PC-3 (cell line): ENCODE measurements around the gene SSTR5. TPM values are rescaled to one million over a fixed set of nuclear protein-coding genes. Genes with fewer than 3 reads are reported as not detected.

Experiments
- ATAC-seq: fragments of 200-7000 bp; cut with Tn5 transposase; 2 replicates; pipeline ENCODE4 v1.9.1; 2020; ENCODE audit warnings: mild to moderate bottlenecking, moderate library complexity
- BruUV-seq: library from RNA; stranded (reverse); fragments of 400-500 nt; replicated peaks from 2 replicates; lab custom pipeline; 2021; lab: Mats Ljungman, UMichigan
- CTCF ChIA-PET: fragments of 300-600 bp; sonication (Branson Sonifier 250); formaldehyde crosslinking; loops from one replicate; lab custom pipeline; 2022; ENCODE audit warnings: antibody characterized with exemption; lab: Charles Lee
- POLR2A ChIA-PET: fragments of 300-600 bp; sonication (Branson Sonifier 250); formaldehyde crosslinking; loops from one replicate; lab custom pipeline; 2022; ENCODE audit warnings: antibody characterized with exemption; ENCODE audit not compliant: unreplicated experiment; lab: Charles Lee
- DNase-seq: peaks from one replicate; pipeline ENCODE4 v3.0.0-alpha.2; 2015
- H2AFZ ChIP-seq: fragments of 300-600 bp; sonication (generic); 2 replicates; pipeline ENCODE4 v1.6.0; 2016; ENCODE audit warnings: antibody characterized with exemption, low read length
- H3F3A ChIP-seq: fragments of 300-600 bp; sonication (generic); one replicate; pipeline ENCODE4 v1.6.0; 2017; ENCODE audit warnings: antibody characterized with exemption, low read length, control low read depth, mild to moderate bottlenecking; ENCODE audit not compliant: unreplicated experiment
- H3K27ac ChIP-seq: fragments of 300-600 bp; sonication (generic); 2 replicates; pipeline ENCODE4 v1.5.1; 2016; ENCODE audit warnings: mild to moderate bottlenecking, low read length
- H3K27me3 ChIP-seq: fragments of 300-600 bp; sonication (generic); 2 replicates; pipeline ENCODE4 v1.6.1; 2016; ENCODE audit warnings: low read length, mixed read lengths
- H3K36me3 ChIP-seq: fragments of 300-600 bp; sonication (generic); 2 replicates; pipeline ENCODE4 v1.6.1; 2016; ENCODE audit warnings: low read depth, mixed run types, low read length, mixed read lengths
- H3K4me1 ChIP-seq: fragments of 300-600 bp; sonication (generic); 2 replicates; pipeline ENCODE4 v1.5.1; 2016; ENCODE audit warnings: low read length; ENCODE audit not compliant: insufficient read depth
- H3K4me2 ChIP-seq: fragments of 300-600 bp; sonication (generic); 2 replicates; pipeline ENCODE4 v1.6.0; 2016; ENCODE audit warnings: low read length
- H3K4me3 ChIP-seq: fragments of 300-600 bp; sonication (generic); 2 replicates; pipeline ENCODE4 v1.5.1; 2016; ENCODE audit warnings: mild to moderate bottlenecking, low read length, mixed read lengths
- H3K79me2 ChIP-seq: fragments of 300-600 bp; sonication (generic); 2 replicates; pipeline ENCODE4 v1.6.1; 2017; ENCODE audit warnings: low read length, mixed read lengths
- H3K9ac ChIP-seq: fragments of 300-600 bp; sonication (generic); 2 replicates; pipeline ENCODE4 v1.6.0; 2016; ENCODE audit warnings: mild to moderate bottlenecking, low read length
- H3K9me2 ChIP-seq: fragments of 300-600 bp; sonication (generic); replicated peaks from 2 replicates; pipeline ENCODE4 v1.6.1; 2016; ENCODE audit warnings: mixed run types, low read length, mixed read lengths
- H3K9me3 ChIP-seq: fragments of 300-600 bp; sonication (generic); 2 replicates; pipeline ENCODE4 v1.6.1; 2016; ENCODE audit warnings: low read length, mixed read lengths
- H4K20me1 ChIP-seq: fragments of 300-600 bp; sonication (generic); 2 replicates; pipeline ENCODE4 v1.6.1; 2016; ENCODE audit warnings: low read length, mixed read lengths
- EZH2 ChIP-seq: fragments of 300-600 bp; sonication (generic); IDR thresholded peaks from one replicate; pipeline ENCODE4 v1.6.1; 2017; ENCODE audit warnings: antibody characterized with exemption, mild to moderate bottlenecking, low read length; ENCODE audit not compliant: unreplicated experiment
- EZH2phosphoT487 ChIP-seq: fragments of 300-600 bp; sonication (generic); IDR thresholded peaks from 2 replicates; pipeline ENCODE4 v1.6.1; 2018; ENCODE audit warnings: mild to moderate bottlenecking, antibody characterized with exemption, low read length, borderline replicate concordance
- intact Hi-C: fragments of 100-400 bp; cut with micrococcal nuclease; formaldehyde crosslinking; loops from 2 replicates; pipeline ENCODE4 v1.9.0; 2023
- total RNA-seq: library from RNA; depleted of rRNA; stranded (reverse); fragments of >200 nt; gene quantifications from 2 replicates; pipeline ENCODE4 v1.2.3, GENCODE V29; 2014
- TF ChIP-seq, protein P1 (sequence below): fragments of 300-600 bp; sonication (generic); conservative IDR thresholded peaks from 2 replicates; pipeline ENCODE4 v1.5.1; 2017; ENCODE audit warnings: antibody characterized with exemption, low read depth, mild to moderate bottlenecking, low read length

Gene SSTR5
- total RNA-seq, 1 experiment from 2014 or later, result 0.51 TPM

GRCh38 chr16:1089439-1089821 is 16.9 kb downstream of the SSTR5 start:
- DNase-seq, result no peak
- Histone ChIP-seq H2AFZ (0 out of 2 replicates have a peak overlapping the region, but pooled peaks have one; percentile 18), H3K4me2 (peak overlapping the region; percentile 76), H3K9me2 (no peaks in the 10 kb centered on the region), H3K4me3 (peak overlapping the region; percentile 55; the same call in 1 of the 2 replicates), H3K9me3 (0 out of 2 replicates have a peak, but pooled peaks cover 3% of the 10 kb centered on the region), H4K20me1 (no peaks in the 10 kb centered on the region), H3K79me2 (no peaks in the 10 kb centered on the region), H3F3A (no peaks in the 10 kb centered on the region), H3K36me3 (no peaks in the 10 kb centered on the region), H3K4me1 (peaks cover 8% of the 10 kb centered on the region; the same call in 1 of the 2 replicates), H3K27me3 (no peaks in the 10 kb centered on the region), H3K9ac (no peak overlapping the region), H3K27ac (no peak overlapping the region)
- peak; percentile 58 for ATAC-seq
- TF ChIP-seq EZH2 (no peak), EZH2phosphoT487 (no peak)
- TF ChIP-seq, protein P1, sequence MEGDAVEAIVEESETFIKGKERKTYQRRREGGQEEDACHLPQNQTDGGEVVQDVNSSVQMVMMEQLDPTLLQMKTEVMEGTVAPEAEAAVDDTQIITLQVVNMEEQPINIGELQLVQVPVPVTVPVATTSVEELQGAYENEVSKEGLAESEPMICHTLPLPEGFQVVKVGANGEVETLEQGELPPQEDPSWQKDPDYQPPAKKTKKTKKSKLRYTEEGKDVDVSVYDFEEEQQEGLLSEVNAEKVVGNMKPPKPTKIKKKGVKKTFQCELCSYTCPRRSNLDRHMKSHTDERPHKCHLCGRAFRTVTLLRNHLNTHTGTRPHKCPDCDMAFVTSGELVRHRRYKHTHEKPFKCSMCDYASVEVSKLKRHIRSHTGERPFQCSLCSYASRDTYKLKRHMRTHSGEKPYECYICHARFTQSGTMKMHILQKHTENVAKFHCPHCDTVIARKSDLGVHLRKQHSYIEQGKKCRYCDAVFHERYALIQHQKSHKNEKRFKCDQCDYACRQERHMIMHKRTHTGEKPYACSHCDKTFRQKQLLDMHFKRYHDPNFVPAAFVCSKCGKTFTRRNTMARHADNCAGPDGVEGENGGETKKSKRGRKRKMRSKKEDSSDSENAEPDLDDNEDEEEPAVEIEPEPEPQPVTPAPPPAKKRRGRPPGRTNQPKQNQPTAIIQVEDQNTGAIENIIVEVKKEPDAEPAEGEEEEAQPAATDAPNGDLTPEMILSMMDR, result no peak
- POLR2A ChIA-PET, result no interaction called here
- CTCF ChIA-PET, result no interaction called here
- intact Hi-C loops, result loop anchor here (2.0 kb wide), 1 partner anchor 15 kb away; no protein-coding TSS in a partner anchor
- BruUV-seq, result no TSS peak

GRCh38 chr16:1089822-1090619 is 17.5 kb downstream of the SSTR5 start:
- Histone ChIP-seq H3K36me3 (no peaks in the 10 kb centered on the region), H4K20me1 (no peaks in the 10 kb centered on the region), H3K9ac (no peak overlapping the region), H2AFZ (0 out of 2 replicates have a peak overlapping the region, but pooled peaks have one; percentile 18), H3K9me2 (no peaks in the 10 kb centered on the region), H3K4me2 (peak overlapping the region; percentile 76), H3F3A (no peaks in the 10 kb centered on the region), H3K9me3 (0 out of 2 replicates have a peak, but pooled peaks cover 3% of the 10 kb centered on the region), H3K4me1 (peaks cover 8% of the 10 kb centered on the region; the same call in 1 of the 2 replicates), H3K27me3 (no peaks in the 10 kb centered on the region), H3K79me2 (no peaks in the 10 kb centered on the region), H3K27ac (no peak overlapping the region), H3K4me3 (peak overlapping the region; percentile 55; the same call in 1 of the 2 replicates)
- POLR2A ChIA-PET, result interaction anchor here (0.6 kb wide), 1 partner anchor 16 kb away, joined by 3 read pairs; no protein-coding TSS in a partner anchor
- ATAC-seq (peak; percentile 70), DNase-seq (peak; percentile 45)
- intact Hi-C loops, result loop anchor here (2.0 kb wide), 1 partner anchor 15 kb away; no protein-coding TSS in a partner anchor
- BruUV-seq, result TSS peak; percentile 57
- TF ChIP-seq EZH2 (no peak), EZH2phosphoT487 (no peak)
- TF ChIP-seq, protein P1, result peak; percentile 27; the same call in 1 of the 2 replicates
- CTCF ChIA-PET, result no interaction called here
